ENCODE measurements around the gene SPDYE3.
"Not testable (repeated sequence)": the region's sequence is repeated elsewhere in the genome, so short reads cannot be mapped to it uniquely, and the experiment has no call there.

SPDYE3 gene

DNA sequence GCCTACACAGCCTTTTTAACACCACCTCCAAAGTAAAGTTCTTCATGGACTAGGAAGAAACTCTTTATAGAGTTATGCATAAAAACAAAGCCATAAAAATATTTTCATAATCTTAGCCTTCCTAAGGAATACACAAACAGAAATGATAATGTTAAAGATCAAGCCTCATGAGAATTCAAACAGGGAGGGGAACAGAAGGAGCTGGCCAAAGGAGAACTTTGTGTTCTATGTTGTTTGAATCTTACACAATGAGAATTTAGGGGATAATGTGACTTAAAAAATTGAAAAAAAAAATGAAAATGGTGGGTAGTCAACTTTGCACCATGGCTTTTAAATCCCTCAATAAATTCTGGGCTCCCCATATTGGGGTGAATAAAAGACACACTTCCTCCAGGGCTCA lies 41.3 kb downstream of the SPDYE3 start:
- TF ChIP-seq, protein P1, sequence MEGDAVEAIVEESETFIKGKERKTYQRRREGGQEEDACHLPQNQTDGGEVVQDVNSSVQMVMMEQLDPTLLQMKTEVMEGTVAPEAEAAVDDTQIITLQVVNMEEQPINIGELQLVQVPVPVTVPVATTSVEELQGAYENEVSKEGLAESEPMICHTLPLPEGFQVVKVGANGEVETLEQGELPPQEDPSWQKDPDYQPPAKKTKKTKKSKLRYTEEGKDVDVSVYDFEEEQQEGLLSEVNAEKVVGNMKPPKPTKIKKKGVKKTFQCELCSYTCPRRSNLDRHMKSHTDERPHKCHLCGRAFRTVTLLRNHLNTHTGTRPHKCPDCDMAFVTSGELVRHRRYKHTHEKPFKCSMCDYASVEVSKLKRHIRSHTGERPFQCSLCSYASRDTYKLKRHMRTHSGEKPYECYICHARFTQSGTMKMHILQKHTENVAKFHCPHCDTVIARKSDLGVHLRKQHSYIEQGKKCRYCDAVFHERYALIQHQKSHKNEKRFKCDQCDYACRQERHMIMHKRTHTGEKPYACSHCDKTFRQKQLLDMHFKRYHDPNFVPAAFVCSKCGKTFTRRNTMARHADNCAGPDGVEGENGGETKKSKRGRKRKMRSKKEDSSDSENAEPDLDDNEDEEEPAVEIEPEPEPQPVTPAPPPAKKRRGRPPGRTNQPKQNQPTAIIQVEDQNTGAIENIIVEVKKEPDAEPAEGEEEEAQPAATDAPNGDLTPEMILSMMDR (IDR thresholded peaks at IDR 0.05; ENCODE audit: insufficient read depth, low read depth, low read length, missing control alignments), result no peak
- DNase-seq (ENCODE audit: low read depth), result no peak
- no peak overlapping the region for H3K4me3 ChIP-seq (ENCODE audit: low read depth, low read length)

DNA sequence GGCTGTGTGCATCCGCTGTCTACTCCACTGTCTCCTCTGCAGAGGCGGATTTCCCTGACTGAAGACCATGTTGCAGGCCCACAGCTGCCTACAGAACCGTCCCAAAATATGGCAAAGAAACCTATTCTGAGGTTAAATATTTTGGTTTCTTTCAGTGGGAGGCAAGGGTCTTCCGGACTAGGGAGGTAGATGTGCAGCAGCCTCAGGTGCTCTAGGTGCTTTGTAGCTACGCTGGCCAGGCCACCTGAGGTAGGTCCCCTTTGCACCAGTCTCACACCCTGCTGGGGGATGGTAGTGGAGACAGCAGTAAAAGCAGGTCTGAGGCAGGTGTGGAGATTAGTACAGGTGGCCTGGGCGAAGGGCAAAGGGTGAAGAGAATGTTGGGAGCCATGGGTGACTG lies 42.3 kb downstream of the SPDYE3 start:
- H3K4me3 ChIP-seq (ENCODE audit: low read depth, low read length), result no peak overlapping the region
- no peak for DNase-seq (ENCODE audit: low read depth)
- TF ChIP-seq, protein P1 (IDR thresholded peaks at IDR 0.05; ENCODE audit: insufficient read depth, low read depth, low read length, missing control alignments), result no peak

DNA sequence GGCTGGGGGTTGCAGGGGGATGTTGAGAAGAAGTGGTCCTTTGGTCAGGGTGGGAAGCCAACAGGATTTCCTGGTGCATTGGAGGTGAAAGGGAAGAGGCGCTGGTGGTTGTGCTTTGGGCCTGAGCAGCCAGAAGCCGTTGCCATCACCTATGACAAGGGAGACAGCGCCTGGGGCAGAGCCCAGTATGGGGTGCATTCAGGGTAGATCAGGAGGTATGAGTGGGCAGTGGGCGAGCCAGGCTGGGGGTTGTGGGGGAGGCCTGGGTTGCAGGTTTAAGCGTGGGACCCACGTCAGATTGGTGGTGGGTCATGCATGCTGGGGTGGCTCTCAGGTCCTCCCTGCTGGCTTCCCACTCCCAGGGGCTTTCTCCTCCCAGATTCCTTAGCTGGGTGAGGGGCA lies 44.2 kb downstream of the SPDYE3 start:
- TF ChIP-seq, protein P1 (IDR thresholded peaks at IDR 0.05; ENCODE audit: insufficient read depth, low read depth, low read length, missing control alignments), result no peak
- no peak for DNase-seq (ENCODE audit: low read depth)
- H3K4me3 ChIP-seq (ENCODE audit: low read depth, low read length), result no peak overlapping the region

DNA sequence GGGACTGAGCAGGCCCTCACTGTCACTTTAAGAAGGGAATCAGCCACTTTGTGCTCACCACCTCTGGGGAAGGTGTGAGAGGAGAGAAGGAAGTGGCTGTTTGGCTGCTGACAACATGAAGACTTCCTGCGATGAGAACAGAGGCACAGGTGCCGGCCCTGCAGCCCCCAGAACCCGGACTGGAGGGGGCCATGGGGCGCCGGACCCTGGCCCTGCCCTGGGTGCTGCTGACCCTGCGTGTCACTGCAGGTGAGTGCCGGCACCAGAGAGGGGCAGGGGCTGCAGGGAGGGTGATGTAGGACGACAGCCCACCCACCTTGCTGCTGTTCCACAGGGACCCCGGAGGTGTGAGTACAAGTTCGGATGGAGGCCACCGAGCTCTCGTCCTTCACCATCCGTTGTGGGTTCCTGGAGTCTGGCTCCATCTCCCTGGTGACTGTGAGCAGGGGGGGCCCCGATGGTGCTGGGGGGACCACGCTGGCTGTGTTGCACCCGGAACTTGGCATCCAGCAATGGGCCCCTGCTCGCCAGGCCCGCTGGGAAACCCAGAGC lies 44.8 kb downstream of the SPDYE3 start:
- H3K4me3 ChIP-seq (ENCODE audit: low read depth, low read length); DNase-seq (ENCODE audit: low read depth): not testable (repeated sequence)

DNA sequence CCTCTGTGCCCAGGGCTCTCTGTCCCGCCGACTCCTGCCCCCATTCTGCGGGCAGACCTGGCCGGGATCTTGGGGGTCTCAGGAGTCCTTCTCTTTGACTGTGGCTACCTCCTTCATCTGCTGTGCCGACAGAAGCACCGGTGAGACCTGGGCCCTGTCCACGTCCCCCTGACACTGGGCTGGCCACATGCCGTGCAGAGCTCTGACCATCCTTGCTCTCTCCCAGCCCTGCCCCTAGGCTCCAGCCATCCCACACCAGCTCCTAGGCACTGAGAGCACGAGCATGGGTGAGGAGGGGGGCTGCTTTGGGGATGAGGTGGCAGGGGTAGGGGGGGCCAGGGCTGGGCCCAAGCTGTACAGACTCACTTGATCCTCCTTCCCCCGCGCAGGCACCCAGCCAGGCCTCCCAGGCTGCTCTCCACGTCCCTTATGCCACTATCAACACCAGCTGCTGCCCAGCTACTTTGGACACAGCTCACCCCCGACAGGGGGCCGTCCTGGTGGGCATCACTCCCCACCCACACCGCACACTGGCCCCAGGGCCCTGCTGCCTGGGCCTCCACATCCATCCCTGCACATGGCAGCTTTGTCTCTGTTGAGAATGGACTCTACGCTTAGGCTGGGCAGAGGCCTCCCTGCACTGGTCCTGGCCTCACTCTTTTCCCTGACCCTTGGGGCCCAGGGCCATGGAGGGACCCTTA lies 45.6 kb downstream of the SPDYE3 start:
- TF ChIP-seq, protein P1 (IDR thresholded peaks at IDR 0.05; ENCODE audit: insufficient read depth, low read depth, low read length, missing control alignments), result no peak
- DNase-seq (ENCODE audit: low read depth), result no peak
- H3K4me3 ChIP-seq (ENCODE audit: low read depth, low read length), result no peak overlapping the region

DNA sequence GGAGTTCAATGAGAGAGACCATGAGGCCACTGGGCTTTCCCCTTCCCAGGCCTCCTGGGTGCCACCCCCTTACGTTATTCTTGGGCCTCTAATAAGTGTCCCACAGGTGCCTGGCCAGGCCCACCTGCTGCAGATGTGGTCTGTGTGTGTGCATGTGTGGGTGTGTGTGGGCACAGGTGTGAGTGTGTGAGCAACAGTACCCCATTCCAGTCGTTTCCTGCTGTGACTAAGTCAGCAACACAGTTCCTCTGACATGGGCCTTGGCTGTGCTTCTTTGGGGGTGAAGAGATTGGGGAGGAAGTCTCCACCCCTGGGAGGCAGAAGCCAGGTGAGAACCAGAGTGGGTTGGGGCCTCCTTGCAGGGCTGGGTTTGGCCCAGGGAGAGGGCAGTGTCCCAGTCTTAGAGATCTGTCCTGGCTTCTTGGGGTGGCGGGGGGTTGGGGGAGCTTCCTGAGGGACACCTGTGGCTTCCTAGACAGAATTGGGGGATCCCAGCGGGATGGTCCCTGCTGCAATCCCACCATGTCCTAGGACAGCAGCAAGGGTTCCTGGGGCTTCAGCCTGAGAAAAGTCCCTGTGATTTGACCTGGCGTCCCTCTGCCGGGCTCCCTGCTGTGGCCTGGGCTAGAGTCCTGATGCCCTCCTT lies 46.3 kb downstream of the SPDYE3 start:
- TF ChIP-seq, protein P1 (IDR thresholded peaks at IDR 0.05; ENCODE audit: insufficient read depth, low read depth, low read length, missing control alignments), result no peak
- no peak overlapping the region for H3K4me3 ChIP-seq (ENCODE audit: low read depth, low read length)
- no peak for DNase-seq (ENCODE audit: low read depth)

DNA sequence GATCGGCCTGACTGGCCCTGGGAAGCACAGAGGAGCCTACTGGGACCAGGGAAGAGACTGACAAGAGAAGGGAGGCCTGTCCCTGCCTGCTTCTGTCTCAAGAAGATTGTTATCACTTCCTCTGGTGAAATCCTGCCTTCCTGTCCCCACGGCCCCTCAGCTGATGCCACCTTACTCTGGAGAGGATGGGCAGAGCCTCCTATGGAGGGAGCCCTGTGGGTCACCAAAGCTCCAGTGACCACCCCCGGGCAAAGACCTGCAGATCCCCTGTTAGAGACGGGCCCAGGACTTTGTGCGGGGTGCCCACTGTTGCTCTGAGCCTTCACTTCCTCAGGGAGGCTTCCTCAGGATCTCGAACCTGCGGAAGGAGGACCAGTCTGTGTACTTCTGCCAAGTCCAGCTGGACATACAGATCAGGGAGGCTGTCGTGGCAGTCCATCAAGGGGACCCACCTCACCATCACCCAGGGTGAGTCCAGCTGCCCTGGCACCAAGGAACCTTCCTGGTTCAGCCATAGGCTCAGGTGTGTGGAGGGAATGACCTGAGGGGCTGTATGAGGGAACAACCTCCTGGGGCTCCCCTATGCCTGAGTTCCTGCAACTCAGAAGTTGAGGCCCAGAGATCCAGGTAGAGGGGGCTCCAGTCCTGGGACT lies 49.0 kb downstream of the SPDYE3 start:
- no peak overlapping the region for H3K4me3 ChIP-seq (ENCODE audit: low read depth, low read length)
- TF ChIP-seq, protein P1 (IDR thresholded peaks at IDR 0.05; ENCODE audit: insufficient read depth, low read depth, low read length, missing control alignments), result no peak
- DNase-seq (ENCODE audit: low read depth), result no peak
